Measurements from ENCODE around the gene NLRP13.

The NLRP13 gene

DNA sequence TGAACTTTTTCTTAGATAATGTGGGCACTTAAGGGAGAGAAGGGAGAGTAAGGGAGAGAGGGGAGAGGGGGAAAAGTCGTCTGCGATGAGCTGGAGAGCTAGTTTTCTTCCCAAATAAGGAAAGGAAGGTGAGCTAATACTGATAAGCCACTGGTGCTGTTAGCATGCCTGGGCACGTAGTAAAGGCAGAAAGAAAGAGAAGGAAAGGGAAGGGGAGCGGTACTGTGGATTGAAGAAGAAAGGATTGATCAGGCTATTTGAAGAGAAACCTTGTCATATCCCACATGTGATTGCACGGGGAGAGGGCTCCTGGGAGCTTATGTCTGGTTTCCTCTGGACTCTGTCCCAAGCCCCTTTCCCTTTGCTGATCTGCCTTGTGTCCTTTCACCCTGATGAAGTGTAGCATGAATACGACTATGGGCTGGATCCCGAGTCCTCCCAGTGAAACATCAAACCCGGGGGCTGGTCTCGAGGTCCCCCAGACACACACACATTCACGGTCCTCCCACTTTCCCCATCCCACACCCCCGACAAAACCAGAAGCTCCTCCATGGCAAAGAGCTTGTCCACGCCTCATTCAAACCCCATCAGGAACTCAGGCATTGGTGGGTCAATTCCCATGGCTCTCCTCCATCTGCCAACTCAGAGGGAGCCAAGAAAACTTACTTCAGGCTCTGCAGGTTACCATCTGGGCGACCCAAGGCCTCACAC is 30.6 kb downstream of the NLRP13 start:
- no peak for DNase-seq

DNA sequence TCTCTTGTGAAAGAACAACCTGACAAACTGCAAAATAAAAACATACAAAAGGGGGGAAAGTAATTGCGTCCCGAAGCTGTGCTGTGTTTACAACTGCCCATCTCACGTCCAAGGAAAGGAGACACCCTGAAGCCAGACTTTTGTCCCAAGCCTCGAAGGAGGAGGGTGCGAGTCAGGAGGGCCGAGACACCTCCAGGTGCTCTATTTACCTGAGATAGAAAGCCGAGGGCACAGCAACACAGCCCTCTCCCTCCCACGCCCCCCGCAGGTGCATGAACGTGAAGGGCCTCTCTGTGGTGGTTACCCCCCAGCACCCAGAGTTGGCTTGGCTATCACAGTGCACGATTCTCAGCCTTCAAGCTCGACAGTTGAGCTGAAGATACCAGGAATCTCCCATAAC is 33.2 kb downstream of the NLRP13 start:
- DNase-seq, result no peak

DNA sequence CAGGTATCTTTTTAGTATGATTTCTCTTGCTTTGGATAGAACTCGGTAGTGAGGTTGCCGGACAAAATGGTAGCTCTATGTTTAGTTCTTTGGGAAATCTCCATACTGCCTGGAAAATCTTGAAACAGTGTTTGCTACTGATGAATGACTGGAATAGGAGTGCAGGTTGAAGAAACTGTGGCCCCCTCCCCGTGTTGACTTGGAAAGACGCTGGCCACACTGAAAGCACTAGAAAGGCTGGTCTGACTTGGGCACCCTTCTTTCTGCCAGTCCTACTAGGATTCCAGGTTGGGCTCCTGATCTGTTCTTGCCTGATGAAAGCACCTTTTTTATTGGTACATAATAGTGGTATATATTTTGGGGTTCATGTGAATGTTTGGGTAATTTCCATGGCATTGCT is 49.5 kb downstream of the NLRP13 start:
- no peak for DNase-seq

DNA sequence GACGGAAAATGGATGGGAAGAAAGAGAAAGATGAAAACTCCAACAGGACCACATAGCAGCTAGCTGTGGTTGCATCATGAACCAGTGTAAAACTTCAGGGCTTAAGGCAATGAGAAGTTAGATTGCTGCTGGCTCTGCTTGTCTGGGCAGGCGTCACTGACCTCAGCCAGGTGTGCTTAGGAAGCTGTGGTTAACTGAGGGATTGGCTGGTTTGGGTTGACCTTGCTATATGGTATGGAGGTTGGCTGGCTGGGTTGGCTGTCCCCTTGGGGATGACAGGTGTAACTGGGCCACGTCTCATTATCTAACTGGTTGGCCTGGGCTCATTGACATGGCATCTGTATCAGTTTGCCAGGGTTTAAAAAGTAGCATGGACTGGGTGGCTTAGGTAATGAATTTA is 54.9 kb downstream of the NLRP13 start:
- DNase-seq, result no peak

DNA sequence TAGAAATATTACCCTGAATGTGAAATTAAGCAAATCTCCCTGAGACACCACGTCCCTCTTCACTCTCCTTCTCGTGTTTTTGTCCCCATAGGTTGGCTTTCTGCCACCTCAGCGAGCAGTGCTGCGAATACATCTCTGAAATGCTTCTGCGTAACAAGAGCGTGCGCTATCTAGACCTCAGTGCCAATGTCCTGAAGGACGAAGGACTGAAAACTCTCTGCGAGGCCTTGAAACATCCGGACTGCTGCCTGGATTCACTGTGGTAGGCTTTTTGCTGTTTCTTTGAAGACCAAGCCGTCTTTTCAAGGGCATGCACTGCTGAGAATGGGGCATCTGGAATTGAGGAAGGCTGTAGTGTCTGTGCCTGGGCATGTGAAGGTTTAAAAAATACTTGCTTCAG is 61.4 kb downstream of the NLRP13 start:
- DNase-seq, result no peak

DNA sequence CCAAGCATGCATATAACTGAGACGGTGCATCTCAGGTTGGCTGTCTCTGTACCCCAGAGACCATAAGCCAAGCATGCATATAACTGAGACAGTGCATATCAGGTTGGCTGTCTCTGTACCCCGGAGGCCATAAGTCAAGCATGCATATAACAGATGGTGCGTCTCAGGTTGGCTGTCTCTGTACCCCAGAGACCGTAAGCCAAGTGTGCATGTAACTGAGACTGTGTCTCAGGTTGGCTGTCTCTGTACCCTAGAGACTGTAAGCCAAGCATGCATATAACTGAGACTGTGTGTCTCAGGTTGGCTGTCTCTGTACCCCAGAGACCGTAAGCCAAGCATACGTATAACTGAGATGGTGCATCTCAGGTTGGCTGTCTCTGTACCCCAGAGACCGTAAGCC is 65.0 kb downstream of the NLRP13 start:
- no peak for DNase-seq

DNA sequence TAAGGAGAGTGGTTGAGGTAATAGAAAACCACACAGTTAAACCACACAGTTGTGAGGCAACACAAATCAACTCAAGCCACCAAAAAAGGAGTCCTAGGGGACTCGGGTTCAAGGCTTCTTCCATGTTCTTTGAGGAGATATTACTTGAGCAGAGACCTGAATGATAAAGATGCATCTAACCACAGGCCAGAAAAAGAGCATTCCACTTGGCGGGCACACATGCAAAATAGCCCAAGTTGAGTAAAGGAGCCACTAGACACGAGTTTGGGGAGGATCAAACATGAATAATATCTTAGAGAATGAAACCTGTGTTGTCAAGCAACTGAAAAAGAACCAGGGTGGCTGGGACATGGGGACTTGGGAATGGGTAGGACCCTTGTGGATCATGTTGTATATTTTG is 65.6 kb downstream of the NLRP13 start:
- no peak for DNase-seq

DNA sequence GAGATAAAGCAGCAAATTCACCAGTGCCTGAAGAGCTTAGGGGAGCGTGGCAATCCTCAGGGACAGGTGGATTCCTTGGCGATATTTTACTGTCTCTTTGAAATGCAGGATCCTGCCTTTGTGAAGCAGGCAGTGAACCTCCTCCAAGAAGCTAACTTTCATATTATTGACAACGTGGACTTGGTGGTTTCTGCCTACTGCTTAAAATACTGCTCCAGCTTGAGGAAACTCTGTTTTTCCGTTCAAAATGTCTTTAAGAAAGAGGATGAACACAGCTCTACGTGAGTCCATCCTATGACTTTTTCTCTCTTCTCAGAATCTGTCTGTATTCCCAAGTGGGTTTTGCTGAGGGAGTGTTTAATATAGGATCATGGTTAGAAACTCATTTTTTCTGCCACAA is 73.2 kb downstream of the NLRP13 start:
- no peak for DNase-seq

DNA sequence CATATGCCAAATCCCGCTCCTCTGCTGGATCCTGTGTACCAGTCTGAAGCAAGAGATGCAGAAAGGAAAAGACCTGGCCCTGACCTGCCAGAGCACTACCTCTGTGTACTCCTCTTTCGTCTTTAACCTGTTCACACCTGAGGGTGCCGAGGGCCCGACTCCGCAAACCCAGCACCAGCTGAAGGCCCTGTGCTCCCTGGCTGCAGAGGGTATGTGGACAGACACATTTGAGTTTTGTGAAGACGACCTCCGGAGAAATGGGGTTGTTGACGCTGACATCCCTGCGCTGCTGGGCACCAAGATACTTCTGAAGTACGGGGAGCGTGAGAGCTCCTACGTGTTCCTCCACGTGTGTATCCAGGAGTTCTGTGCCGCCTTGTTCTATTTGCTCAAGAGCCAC is 73.7 kb downstream of the NLRP13 start:
- DNase-seq, result no peak

DNA sequence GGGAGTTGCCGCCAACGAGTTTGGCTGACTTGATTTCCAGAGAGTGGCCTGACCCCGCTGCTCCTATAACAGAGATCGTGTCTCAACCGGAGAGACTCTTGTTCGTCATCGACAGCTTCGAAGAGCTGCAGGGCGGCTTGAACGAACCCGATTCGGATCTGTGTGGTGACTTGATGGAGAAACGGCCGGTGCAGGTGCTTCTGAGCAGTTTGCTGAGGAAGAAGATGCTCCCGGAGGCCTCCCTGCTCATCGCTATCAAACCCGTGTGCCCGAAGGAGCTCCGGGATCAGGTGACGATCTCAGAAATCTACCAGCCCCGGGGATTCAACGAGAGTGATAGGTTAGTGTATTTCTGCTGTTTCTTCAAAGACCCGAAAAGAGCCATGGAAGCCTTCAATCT is 74.2 kb downstream of the NLRP13 start:
- no peak for DNase-seq

DNA sequence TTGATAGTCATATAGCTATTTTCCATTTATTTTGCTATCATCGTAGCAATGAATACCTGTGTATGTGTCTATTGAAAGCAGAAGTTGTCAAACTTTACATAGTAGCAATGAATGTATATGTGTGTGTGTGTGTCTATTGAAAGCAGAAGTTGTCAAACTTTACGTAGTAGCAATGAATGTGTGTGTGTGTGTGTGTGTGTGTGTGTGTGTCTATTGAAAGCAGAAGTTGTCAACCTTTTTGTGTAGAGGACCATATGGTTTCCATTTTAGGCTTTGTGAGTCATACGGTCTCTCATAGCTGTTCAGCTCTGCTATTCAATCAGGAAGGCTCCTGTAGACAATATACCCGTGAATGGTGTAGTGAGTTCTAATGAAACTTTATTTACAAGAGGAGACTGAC is 75.0 kb downstream of the NLRP13 start:
- no peak for DNase-seq

DNA sequence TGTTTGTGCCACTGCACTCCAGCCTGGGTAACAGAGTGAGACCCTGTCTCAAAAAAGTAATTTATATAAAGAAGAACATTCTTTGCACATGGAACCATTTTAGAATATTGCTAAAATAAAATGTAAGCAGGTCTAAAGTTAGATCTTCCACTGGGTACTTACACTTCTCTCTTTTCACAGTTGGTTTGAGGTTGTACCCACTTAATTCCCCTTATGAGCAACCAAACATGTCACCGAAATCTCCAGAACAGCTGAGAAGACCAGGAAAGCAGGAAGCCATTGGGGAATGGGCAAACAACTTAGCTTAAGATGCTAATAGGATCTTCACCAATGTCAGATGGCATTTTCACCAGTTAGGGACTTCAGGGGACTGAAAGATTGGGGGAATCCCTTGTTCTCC is 77.0 kb downstream of the NLRP13 start:
- no peak for DNase-seq
